C4-2B (cell line): ENCODE data around the gene ATN1.

Experiments
- ZFX ChIP-seq: fragments of 450-650 bp; IDR thresholded peaks from 2 replicates; pipeline ENCODE4 v1.6.1; 2017
- TF ChIP-seq, protein P1 (sequence below): fragments of 450-650 bp; conservative IDR thresholded peaks from 2 replicates; pipeline ENCODE4 v1.5.1; 2017; ENCODE audit warnings: mild to moderate bottlenecking

DNA sequence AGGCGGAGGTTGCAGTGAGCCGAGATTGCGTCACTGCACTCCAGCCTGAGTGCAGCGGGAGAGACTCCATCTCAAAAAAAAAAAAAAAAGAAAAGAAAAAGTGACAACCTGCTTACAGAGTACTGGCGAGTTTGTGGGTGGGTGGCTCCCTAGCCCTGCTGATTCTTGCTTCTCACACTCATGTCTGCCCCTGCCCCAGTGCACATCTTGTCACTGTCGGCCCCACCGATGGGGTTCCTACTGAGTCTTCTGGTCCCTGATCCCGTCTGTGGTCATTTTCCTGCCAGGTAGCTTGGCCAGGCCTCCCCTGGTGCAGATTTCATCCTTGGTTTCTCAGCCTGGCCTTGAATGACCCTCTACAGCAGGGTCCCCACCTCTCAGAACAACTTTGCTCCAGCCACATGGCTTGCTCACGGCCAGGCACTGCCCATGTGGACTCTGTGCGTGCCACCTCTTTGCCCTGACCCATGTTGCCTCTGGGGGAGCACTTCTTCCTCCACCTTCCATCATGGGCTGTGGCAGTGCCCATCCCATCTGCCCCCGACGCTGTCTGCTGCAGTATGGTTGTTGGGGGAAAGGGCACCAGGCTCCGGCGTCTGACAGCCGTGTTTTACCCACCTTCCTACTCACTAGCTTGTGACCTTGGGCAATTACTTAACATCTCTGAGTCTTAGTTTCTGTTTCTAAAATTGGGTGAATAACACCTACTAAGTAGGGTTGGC, 21.3 kb downstream of the ATN1 start:
- TF ChIP-seq, protein P1, sequence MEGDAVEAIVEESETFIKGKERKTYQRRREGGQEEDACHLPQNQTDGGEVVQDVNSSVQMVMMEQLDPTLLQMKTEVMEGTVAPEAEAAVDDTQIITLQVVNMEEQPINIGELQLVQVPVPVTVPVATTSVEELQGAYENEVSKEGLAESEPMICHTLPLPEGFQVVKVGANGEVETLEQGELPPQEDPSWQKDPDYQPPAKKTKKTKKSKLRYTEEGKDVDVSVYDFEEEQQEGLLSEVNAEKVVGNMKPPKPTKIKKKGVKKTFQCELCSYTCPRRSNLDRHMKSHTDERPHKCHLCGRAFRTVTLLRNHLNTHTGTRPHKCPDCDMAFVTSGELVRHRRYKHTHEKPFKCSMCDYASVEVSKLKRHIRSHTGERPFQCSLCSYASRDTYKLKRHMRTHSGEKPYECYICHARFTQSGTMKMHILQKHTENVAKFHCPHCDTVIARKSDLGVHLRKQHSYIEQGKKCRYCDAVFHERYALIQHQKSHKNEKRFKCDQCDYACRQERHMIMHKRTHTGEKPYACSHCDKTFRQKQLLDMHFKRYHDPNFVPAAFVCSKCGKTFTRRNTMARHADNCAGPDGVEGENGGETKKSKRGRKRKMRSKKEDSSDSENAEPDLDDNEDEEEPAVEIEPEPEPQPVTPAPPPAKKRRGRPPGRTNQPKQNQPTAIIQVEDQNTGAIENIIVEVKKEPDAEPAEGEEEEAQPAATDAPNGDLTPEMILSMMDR: no peak; the same call in 1 of the 2 replicates
- TF ChIP-seq ZFX: no peak
